Fibroblast of the conjunctiva (primary cell): ENCODE data around the gene VAMP1.

Source experiments
- DNase-seq: peaks from one replicate; pipeline ENCODE4 v3.0.0-alpha.2; 2010; ENCODE audit warnings: low read depth

Gene VAMP1

GRCh38 chr12:6425590-6426531 lies 44.6 kb downstream of the VAMP1 start:
- DNase-seq, result no peak

GRCh38 chr12:6424866-6425265 lies 45.6 kb downstream of the VAMP1 start:
- DNase-seq, result no peak

GRCh38 chr12:6424008-6424347 lies 46.5 kb downstream of the VAMP1 start:
- DNase-seq, result no peak

- peak; percentile 89 for DNase-seq
These were observed 47.0 kb downstream of the VAMP1 start for GRCh38 chr12:6423267-6424007.

GRCh38 chr12:6420364-6420763 lies 50.1 kb downstream of the VAMP1 start:
- DNase-seq, result no peak

GRCh38 chr12:6418796-6419195 lies 51.7 kb downstream of the VAMP1 start:
- DNase-seq, result no peak

GRCh38 chr12:6416596-6416995 lies 53.9 kb downstream of the VAMP1 start:
- no peak for DNase-seq
